Neural progenitor cell (in vitro differentiated cells): ENCODE measurements around the gene PM20D1.

Experiments used
- CTCF ChIP-seq: fragments of 200-600 bp; sonication (generic); IDR thresholded peaks from 2 replicates; pipeline ENCODE4 v1.5.1; 2017; ENCODE audit warnings: antibody characterized with exemption, mild to moderate bottlenecking
- EZH2 ChIP-seq: fragments of 200-600 bp; sonication (generic); IDR thresholded peaks from 2 replicates; pipeline ENCODE4 v1.6.1; 2017; ENCODE audit warnings: antibody characterized with exemption, mild to moderate bottlenecking, moderate library complexity
- EZH2phosphoT487 ChIP-seq: fragments of 200-600 bp; sonication (generic); IDR thresholded peaks from 2 replicates; pipeline ENCODE4 v1.6.1; 2017; ENCODE audit warnings: antibody characterized with exemption

- TF ChIP-seq CTCF (no peak), EZH2 (no peak), EZH2phosphoT487 (no peak)
Measured at GRCh38 chr1:205813755-205814058, 36.2 kb downstream of the PM20D1 start.
